ENCODE data around the gene TBXA2R. TPM values are rescaled to one million over a fixed set of nuclear protein-coding genes. Genes with fewer than 3 reads are reported as not detected.

Gene TBXA2R
- total and polyA plus RNA-seq, 2 experiments from 2014 or later: 0.42 to 0.73 TPM

DNA sequence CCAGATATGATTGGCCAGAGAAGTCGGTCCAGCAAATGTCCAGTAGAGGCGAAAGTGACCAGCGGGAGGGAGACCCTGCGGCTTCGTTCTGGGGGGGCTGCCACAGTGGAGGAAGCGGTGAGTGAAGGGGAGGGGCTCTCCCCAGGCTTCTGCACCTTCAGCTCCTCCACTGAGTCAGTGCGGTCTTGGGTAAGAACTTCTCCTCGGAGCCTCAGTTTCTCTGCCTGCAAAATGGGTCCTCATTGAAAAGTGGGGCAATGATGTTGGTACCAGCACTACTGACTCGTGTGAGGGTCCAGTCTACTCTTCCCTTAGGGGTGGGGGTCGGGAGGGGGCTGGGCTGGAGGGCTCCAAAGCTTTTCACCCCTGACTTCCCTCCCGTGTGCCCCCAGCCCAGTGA lies 17.2 kb downstream of the TBXA2R start:
- Mint-ChIP-seq H3K4me3 (no peak overlapping the region), H3K36me3 (ENCODE audit: low read depth) (peaks cover 3% of the 10 kb centered on the region; the same call in 2 of the 3 replicates), H3K4me1 (no peaks in the 10 kb centered on the region), H3K27ac (no peak overlapping the region), H3K27me3 (ENCODE audit: insufficient read depth, low read depth, poor library complexity) (peaks cover 16% of the 10 kb centered on the region), H3K9me3 (peaks cover 17% of the 10 kb centered on the region)
- Histone ChIP-seq H3K4me3 (no peak overlapping the region), H3K4me1 (ENCODE audit: insufficient read depth) (no peaks in the 10 kb centered on the region), H3K79me2 (replicated peaks; ENCODE audit: insufficient read depth) (no peaks in the 10 kb centered on the region), H3K9me2 (ENCODE audit: insufficient read depth) (no peaks in the 10 kb centered on the region), H3K27ac (ENCODE audit: low read depth) (no peak overlapping the region), H4K20me1 (replicated peaks; ENCODE audit: insufficient read depth) (no peaks in the 10 kb centered on the region), H3K4me2 (no peak overlapping the region), H3K27me3 (ENCODE audit: insufficient read depth) (peaks cover 29% of the 10 kb centered on the region), H3K36me3 (ENCODE audit: insufficient read depth) (no peaks in the 10 kb centered on the region), H2AFZ (no peak overlapping the region), H3F3A (replicated peaks; ENCODE audit: low read depth) (peaks cover 6% of the 10 kb centered on the region; the same call in 1 of the 2 replicates)
- DNase-seq (ENCODE audit: low spot score) (no peak), ATAC-seq (no peak)
- TF ChIP-seq JUNB (IDR thresholded peaks at IDR 0.05; ENCODE audit: unreplicated experiment) (no peak), EZH2phosphoT487 (IDR thresholded peaks at IDR 0.05; ENCODE audit: unreplicated experiment) (no peak), NANOG (IDR thresholded peaks at IDR 0.05; ENCODE audit: borderline replicate concordance) (no peak), STAT1 (IDR thresholded peaks at IDR 0.05; ENCODE audit: unreplicated experiment) (no peak), CREB1 (CRISPR knock-in tag; IDR thresholded peaks at IDR 0.05; ENCODE audit: low read depth) (no peak), ZNF114 (CRISPR knock-in tag; IDR thresholded peaks at IDR 0.05) (no peak), POLR2AphosphoS5 (IDR thresholded peaks at IDR 0.05; ENCODE audit: low read depth) (no peak)
- TF ChIP-seq, protein P1, sequence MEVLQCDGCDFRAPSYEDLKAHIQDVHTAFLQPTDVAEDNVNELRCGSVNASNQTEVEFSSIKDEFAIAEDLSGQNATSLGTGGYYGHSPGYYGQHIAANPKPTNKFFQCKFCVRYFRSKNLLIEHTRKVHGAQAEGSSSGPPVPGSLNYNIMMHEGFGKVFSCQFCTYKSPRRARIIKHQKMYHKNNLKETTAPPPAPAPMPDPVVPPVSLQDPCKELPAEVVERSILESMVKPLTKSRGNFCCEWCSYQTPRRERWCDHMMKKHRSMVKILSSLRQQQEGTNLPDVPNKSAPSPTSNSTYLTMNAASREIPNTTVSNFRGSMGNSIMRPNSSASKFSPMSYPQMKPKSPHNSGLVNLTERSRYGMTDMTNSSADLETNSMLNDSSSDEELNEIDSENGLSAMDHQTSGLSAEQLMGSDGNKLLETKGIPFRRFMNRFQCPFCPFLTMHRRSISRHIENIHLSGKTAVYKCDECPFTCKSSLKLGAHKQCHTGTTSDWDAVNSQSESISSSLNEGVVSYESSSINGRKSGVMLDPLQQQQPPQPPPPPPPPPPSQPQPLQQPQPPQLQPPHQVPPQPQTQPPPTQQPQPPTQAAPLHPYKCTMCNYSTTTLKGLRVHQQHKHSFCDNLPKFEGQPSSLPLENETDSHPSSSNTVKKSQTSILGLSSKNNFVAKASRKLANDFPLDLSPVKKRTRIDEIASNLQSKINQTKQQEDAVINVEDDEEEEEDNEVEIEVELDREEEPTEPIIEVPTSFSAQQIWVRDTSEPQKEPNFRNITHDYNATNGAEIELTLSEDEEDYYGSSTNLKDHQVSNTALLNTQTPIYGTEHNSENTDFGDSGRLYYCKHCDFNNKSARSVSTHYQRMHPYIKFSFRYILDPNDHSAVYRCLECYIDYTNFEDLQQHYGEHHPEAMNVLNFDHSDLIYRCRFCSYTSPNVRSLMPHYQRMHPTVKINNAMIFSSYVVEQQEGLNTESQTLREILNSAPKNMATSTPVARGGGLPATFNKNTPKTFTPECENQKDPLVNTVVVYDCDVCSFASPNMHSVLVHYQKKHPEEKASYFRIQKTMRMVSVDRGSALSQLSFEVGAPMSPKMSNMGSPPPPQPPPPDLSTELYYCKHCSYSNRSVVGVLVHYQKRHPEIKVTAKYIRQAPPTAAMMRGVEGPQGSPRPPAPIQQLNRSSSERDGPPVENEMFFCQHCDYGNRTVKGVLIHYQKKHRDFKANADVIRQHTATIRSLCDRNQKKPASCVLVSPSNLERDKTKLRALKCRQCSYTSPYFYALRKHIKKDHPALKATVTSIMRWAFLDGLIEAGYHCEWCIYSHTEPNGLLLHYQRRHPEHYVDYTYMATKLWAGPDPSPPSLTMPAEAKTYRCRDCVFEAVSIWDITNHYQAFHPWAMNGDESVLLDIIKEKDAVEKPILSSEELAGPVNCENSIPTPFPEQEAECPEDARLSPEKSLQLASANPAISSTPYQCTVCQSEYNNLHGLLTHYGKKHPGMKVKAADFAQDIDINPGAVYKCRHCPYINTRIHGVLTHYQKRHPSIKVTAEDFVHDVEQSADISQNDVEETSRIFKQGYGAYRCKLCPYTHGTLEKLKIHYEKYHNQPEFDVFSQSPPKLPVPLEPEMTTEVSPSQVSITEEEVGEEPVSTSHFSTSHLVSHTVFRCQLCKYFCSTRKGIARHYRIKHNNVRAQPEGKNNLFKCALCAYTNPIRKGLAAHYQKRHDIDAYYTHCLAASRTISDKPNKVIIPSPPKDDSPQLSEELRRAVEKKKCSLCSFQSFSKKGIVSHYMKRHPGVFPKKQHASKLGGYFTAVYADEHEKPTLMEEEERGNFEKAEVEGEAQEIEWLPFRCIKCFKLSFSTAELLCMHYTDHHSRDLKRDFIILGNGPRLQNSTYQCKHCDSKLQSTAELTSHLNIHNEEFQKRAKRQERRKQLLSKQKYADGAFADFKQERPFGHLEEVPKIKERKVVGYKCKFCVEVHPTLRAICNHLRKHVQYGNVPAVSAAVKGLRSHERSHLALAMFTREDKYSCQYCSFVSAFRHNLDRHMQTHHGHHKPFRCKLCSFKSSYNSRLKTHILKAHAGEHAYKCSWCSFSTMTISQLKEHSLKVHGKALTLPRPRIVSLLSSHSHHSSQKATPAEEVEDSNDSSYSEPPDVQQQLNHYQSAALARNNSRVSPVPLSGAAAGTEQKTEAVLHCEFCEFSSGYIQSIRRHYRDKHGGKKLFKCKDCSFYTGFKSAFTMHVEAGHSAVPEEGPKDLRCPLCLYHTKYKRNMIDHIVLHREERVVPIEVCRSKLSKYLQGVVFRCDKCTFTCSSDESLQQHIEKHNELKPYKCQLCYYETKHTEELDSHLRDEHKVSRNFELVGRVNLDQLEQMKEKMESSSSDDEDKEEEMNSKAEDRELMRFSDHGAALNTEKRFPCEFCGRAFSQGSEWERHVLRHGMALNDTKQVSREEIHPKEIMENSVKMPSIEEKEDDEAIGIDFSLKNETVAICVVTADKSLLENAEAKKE (CRISPR knock-in tag; IDR thresholded peaks at IDR 0.05): no peak
- TF ChIP-seq, protein P2, sequence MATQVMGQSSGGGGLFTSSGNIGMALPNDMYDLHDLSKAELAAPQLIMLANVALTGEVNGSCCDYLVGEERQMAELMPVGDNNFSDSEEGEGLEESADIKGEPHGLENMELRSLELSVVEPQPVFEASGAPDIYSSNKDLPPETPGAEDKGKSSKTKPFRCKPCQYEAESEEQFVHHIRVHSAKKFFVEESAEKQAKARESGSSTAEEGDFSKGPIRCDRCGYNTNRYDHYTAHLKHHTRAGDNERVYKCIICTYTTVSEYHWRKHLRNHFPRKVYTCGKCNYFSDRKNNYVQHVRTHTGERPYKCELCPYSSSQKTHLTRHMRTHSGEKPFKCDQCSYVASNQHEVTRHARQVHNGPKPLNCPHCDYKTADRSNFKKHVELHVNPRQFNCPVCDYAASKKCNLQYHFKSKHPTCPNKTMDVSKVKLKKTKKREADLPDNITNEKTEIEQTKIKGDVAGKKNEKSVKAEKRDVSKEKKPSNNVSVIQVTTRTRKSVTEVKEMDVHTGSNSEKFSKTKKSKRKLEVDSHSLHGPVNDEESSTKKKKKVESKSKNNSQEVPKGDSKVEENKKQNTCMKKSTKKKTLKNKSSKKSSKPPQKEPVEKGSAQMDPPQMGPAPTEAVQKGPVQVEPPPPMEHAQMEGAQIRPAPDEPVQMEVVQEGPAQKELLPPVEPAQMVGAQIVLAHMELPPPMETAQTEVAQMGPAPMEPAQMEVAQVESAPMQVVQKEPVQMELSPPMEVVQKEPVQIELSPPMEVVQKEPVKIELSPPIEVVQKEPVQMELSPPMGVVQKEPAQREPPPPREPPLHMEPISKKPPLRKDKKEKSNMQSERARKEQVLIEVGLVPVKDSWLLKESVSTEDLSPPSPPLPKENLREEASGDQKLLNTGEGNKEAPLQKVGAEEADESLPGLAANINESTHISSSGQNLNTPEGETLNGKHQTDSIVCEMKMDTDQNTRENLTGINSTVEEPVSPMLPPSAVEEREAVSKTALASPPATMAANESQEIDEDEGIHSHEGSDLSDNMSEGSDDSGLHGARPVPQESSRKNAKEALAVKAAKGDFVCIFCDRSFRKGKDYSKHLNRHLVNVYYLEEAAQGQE (IDR thresholded peaks at IDR 0.05; ENCODE audit: unreplicated experiment): no peak
- TF ChIP-seq, protein P3, sequence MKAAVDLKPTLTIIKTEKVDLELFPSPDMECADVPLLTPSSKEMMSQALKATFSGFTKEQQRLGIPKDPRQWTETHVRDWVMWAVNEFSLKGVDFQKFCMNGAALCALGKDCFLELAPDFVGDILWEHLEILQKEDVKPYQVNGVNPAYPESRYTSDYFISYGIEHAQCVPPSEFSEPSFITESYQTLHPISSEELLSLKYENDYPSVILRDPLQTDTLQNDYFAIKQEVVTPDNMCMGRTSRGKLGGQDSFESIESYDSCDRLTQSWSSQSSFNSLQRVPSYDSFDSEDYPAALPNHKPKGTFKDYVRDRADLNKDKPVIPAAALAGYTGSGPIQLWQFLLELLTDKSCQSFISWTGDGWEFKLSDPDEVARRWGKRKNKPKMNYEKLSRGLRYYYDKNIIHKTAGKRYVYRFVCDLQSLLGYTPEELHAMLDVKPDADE (IDR thresholded peaks at IDR 0.05): no peak

Measured in GM23338 (cell line).